Measurements from ENCODE around the gene EHMT1.

GRCh38 chr9:137668203-137668602 lies 49.4 kb downstream of the EHMT1 start:
- TF ChIP-seq CTCF (IDR thresholded peaks at IDR 0.05 in 4 of 5, conservative IDR thresholded peaks at IDR 0.05 in 1 of 5) (no peak), POLR2A (IDR thresholded peaks at IDR 0.05) (no peak)
